Activated CD4-positive, alpha-beta T cell treated with anti-CD3 and anti-CD28 coated beads, Interleukin-2, amount 10 ng/mL, durations not matched to agents 7 days and 5 days (primary cell): ENCODE data around the gene MORN1. TPM values are rescaled to one million over a fixed set of nuclear protein-coding genes. Genes with fewer than 3 reads are reported as not detected.

ENCODE experiments used
- CTCF ChIA-PET: fragments of 350-600 bp; sonication (Branson Sonifier 250); formaldehyde crosslinking; loops from one replicate; lab custom pipeline; 2021; ENCODE audit warnings: antibody characterized with exemption; lab: Charles Lee
- POLR2A ChIA-PET: fragments of 350-600 bp; sonication (Branson Sonifier 250); formaldehyde crosslinking; loops from one replicate; lab custom pipeline; 2021; ENCODE audit warnings: antibody characterized with exemption; lab: Charles Lee
- DNase-seq: peaks from one replicate; pipeline ENCODE4 v3.0.0-alpha.2; 2020
- H3K27ac Mint-ChIP-seq: one replicate; pipeline ENCODE4 v1.8.0; 2021; ENCODE audit warnings: mild to moderate bottlenecking, moderate library complexity, mixed read lengths
- H3K27me3 Mint-ChIP-seq: one replicate; pipeline ENCODE4 v1.8.0; 2021; ENCODE audit warnings: mixed read lengths
- H3K36me3 Mint-ChIP-seq: one replicate; pipeline ENCODE4 v1.8.0; 2021; ENCODE audit warnings: low read depth, mixed read lengths
- H3K4me1 Mint-ChIP-seq: one replicate; pipeline ENCODE4 v1.8.0; 2021; ENCODE audit warnings: mixed read lengths
- H3K4me3 Mint-ChIP-seq: one replicate; pipeline ENCODE4 v1.8.0; 2021; ENCODE audit warnings: mild to moderate bottlenecking, moderate library complexity, mixed read lengths
- H3K9me3 Mint-ChIP-seq: one replicate; pipeline ENCODE4 v1.8.0; 2021; ENCODE audit warnings: mixed read lengths
- total RNA-seq, 2 experiments: library from RNA; stranded (reverse); gene quantifications; one replicate each; pipeline ENCODE4 v1.2.3, GENCODE V29; 2021

MORN1 gene
- total RNA-seq, 2 experiments from 2014 or later = 6.7 to 8.1 TPM

DNA sequence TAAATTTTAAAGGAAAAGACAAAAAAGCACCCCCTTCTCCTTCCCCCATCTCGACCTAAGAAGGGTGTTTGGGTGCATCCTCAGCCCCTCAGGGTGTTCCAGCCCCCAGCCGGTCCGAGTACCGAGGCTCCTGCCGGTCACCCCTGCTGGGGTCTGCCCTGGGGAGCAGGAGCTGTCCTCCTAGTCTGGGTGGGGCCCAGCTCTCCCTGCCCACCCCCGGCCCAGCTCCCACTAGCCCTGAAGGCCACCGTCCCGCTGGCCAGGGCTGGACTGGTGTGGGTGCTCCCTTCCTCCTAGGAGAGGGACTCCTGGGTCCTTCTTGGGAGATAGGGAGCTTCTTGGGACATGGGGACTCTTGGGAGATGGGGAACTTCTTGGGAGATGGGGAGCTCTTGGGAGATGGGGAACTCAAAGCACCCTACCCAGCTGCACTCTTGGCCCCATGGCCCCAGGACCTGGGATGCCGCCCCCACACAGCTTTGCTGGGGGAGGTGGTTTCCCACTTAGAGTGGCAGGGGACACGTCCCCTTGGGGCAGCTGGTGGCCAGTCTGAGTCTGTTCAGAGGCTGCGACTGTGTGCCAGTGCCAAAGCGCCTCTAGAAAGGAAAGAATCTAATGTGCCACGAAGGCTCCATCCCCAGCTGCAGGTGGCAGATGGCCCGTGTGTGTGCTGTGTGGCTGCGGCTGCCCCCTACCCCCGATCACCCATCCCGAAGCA, 44.5 kb downstream of the MORN1 start:
- Mint-ChIP-seq H3K9me3 (no peaks in the 10 kb centered on the region), H3K4me3 (no peak overlapping the region), H3K27me3 (no peaks in the 10 kb centered on the region), H3K36me3 (no peaks in the 10 kb centered on the region), H3K4me1 (no peaks in the 10 kb centered on the region), H3K27ac (no peak overlapping the region)
- no peak for DNase-seq
- POLR2A ChIA-PET = no interaction called here
- CTCF ChIA-PET = no interaction called here

- no peaks in the 10 kb centered on the region for H3K36me3 Mint-ChIP-seq
- H3K9me3 Mint-ChIP-seq = no peaks in the 10 kb centered on the region
- H3K4me1 Mint-ChIP-seq = no peaks in the 10 kb centered on the region
- no peak for DNase-seq
- CTCF ChIA-PET = no interaction called here
- H3K27me3 Mint-ChIP-seq = no peaks in the 10 kb centered on the region
- no peak overlapping the region for H3K4me3 Mint-ChIP-seq
- no peak overlapping the region for H3K27ac Mint-ChIP-seq
- POLR2A ChIA-PET = no interaction called here
These were observed 45.9 kb downstream of the MORN1 start for GRCh38 chr1:2345297-2346075.

- no peak for DNase-seq
- CTCF ChIA-PET = no interaction called here
- no peak overlapping the region for H3K4me3 Mint-ChIP-seq
- POLR2A ChIA-PET = no interaction called here
- H3K36me3 Mint-ChIP-seq = no peaks in the 10 kb centered on the region
- H3K27me3 Mint-ChIP-seq = no peaks in the 10 kb centered on the region
- no peak overlapping the region for H3K27ac Mint-ChIP-seq
- no peaks in the 10 kb centered on the region for H3K4me1 Mint-ChIP-seq
- no peaks in the 10 kb centered on the region for H3K9me3 Mint-ChIP-seq
These were observed 46.5 kb downstream of the MORN1 start for GRCh38 chr1:2344744-2345296.

DNA sequence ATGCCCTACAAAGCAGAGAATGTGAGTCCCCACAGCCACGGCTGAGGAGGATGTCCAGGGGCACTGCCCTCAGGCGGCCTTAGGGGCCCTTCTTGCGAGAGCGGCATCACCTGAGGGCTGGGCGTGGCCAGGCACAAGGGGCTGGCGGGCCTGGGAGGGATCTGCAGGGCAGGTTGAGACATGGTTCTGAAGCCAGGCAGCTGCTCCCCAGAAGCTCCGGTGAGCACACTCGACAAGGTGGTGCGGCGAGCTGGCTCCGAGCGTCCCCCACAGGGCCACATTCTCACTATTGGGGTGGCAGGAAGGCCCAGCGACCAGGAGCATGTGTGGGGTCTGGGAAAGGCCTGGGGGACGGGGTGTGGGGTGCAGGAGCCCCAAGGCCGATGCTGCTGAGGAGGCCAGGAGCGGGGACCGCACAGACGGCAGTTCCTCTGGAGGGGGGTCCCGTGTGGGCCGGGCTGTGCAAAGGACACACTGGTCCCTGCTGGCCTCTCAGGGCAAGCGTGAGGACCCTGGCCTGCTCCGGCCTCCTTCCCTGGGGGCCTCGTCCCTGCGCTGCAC, 47.2 kb downstream of the MORN1 start:
- Mint-ChIP-seq H3K27ac (no peak overlapping the region), H3K27me3 (no peaks in the 10 kb centered on the region), H3K4me3 (no peak overlapping the region), H3K4me1 (no peaks in the 10 kb centered on the region), H3K9me3 (no peaks in the 10 kb centered on the region), H3K36me3 (no peaks in the 10 kb centered on the region)
- no peak for DNase-seq
- POLR2A ChIA-PET = no interaction called here
- CTCF ChIA-PET = no interaction called here

DNA sequence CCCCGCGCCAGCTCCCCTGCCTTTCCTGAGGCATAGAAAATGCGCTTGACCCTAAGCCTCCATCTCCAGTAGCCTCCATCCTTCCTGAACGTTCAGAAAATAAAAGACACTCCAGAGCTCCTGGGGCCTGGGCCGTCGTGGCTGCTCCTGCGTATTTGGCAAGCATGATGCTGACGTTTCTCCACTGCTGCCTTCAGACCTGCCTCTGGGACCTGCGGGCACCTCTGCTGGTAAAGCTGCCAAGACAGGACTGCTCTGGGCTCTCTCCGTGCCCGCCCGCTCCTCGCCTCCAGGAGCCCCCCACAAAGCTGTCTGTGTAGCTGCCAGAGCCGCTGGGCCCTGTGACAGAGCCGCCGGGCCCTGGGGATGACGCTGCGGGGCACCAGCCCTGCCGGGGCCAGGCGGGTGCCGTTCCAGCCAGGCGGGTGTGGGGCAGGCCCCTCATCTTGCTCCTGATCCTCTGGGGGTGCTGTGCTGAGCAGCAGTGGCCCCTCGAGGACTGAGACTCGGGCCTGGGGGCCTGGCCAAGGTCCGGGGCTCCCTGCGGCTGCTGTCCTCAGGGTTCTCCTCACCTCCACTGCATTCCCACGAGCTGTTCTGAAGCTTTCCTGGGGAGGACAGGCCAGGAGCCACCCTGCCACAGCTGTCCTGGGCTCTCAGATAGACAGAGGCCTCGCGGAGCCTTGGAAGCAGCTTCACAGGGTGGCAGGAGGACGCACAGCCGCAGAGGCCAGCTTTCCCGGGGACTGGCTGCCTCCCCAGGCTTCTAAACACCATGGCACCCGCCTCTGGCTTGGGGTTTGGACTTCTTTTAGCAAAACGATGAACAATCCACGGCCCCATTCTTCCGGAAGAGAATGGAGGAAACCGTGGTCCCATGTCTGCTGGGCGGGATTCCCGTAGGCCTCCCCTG, 48.1 kb downstream of the MORN1 start:
- Mint-ChIP-seq H3K27me3 (no peaks in the 10 kb centered on the region), H3K27ac (no peak overlapping the region), H3K4me3 (no peak overlapping the region), H3K4me1 (no peaks in the 10 kb centered on the region), H3K9me3 (no peaks in the 10 kb centered on the region), H3K36me3 (no peaks in the 10 kb centered on the region)
- DNase-seq = no peak
- ChIA-PET CTCF (no interaction called here), POLR2A (no interaction called here)

- Mint-ChIP-seq H3K4me1 (no peaks in the 10 kb centered on the region), H3K27ac (no peak overlapping the region), H3K9me3 (no peaks in the 10 kb centered on the region), H3K4me3 (no peak overlapping the region), H3K36me3 (no peaks in the 10 kb centered on the region), H3K27me3 (no peaks in the 10 kb centered on the region)
- CTCF ChIA-PET = no interaction called here
- POLR2A ChIA-PET = no interaction called here
- no peak for DNase-seq
These were observed 48.9 kb downstream of the MORN1 start for GRCh38 chr1:2342384-2343022.

DNA sequence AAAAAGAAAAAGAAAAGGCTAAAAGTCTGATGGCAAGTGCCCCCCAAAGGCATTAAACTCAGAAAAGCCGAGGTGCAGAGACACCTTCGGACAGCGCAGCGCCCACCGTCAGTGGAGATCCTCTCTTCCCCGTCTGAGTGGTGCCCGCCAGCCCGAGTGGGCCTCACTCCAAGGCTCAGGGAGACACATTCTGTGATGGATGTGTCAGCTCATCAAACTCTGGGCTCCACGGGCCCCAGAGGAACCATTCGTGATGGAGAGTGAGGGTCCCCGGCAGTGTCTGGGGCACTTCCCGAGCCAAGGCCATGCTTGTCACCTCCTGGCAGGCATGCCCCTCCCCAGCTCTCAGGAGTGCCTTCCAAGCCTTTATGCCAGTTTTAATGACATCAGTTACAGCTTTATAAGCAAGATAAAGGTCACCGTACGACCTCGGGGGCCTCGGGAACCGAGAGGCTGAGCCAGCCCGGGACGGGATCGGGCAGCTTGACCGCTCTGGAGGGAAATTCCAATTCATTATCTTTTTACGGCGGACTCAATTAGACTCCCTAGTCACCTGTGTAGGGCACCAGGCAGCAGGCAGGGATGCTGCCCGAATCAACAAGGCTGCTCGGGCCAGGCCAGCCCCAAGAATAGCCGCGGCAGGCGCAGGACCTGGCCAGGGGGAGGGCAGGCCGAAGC, 49.5 kb downstream of the MORN1 start:
- ChIA-PET POLR2A (no interaction called here), CTCF (no interaction called here)
- Mint-ChIP-seq H3K27me3 (no peaks in the 10 kb centered on the region), H3K9me3 (no peaks in the 10 kb centered on the region), H3K4me3 (no peak overlapping the region), H3K27ac (no peak overlapping the region), H3K4me1 (no peaks in the 10 kb centered on the region), H3K36me3 (no peaks in the 10 kb centered on the region)
- DNase-seq = no peak

DNA sequence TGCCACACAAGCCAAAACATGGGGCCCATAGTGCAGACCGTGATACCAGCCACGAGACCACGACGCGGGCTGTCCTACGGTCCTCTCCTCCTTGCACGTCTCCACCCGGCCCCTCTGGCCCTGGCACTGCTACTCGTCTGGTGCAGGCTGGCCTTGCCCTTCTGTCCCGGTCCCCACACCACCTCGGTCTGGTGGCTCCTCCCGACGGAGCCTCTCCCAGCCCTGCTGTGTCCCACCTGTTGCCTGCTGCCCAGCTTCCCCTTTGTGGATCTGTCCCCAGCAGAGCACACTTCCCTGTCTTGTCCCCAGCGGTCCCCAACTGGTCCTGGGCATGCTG, 50.5 kb downstream of the MORN1 start:
- Mint-ChIP-seq H3K36me3 (no peaks in the 10 kb centered on the region), H3K4me1 (no peaks in the 10 kb centered on the region), H3K4me3 (no peak overlapping the region), H3K27ac (no peak overlapping the region), H3K27me3 (no peaks in the 10 kb centered on the region), H3K9me3 (no peaks in the 10 kb centered on the region)
- POLR2A ChIA-PET = no interaction called here
- DNase-seq = no peak
- CTCF ChIA-PET = no interaction called here

DNA sequence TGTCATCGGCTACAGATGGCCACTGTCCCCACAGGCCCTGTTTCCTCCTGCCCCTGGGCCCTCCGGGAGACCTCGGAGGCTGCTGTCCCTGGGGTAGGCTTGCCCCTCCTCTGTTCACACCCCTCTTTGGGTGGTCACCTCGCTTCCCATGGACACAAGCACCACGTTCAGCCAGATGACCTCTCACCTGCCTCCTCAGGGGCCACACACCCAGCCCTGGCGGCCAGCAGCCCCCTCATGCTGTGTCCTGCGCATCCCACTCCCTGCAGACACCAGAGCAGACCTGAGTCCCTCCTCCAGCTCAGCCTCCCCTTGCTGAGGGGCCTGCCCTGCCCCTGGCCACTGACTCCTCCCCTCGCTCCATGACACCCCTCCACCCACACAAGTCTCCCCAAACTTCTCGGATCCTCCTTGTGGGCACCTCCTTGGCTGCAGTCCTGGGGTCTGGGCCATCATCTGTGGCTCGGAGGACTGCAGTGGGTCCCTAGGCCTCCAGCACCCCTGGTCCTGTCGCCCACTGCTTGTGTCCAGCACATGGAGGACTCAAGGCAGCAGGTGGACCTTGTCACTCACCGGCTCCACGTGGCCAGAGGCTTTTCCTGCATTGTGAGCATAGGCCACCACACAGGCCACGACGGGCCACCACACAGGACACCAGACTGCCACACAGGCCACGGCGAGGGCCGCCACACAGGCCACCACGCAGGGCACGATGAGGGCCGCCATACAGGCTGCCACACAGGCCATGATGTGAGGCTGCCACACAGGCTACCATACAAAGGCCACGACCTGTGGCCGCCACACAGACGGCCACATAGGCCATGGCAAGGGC, 51.1 kb downstream of the MORN1 start:
- no peaks in the 10 kb centered on the region for H3K27me3 Mint-ChIP-seq
- DNase-seq = no peak
- H3K27ac Mint-ChIP-seq = no peak overlapping the region
- no peak overlapping the region for H3K4me3 Mint-ChIP-seq
- H3K4me1 Mint-ChIP-seq = no peaks in the 10 kb centered on the region
- H3K36me3 Mint-ChIP-seq = no peaks in the 10 kb centered on the region
- POLR2A ChIA-PET = no interaction called here
- CTCF ChIA-PET = no interaction called here
- H3K9me3 Mint-ChIP-seq = no peaks in the 10 kb centered on the region

- Mint-ChIP-seq H3K36me3 (no peaks in the 10 kb centered on the region), H3K4me3 (no peak overlapping the region), H3K4me1 (no peaks in the 10 kb centered on the region), H3K27me3 (no peaks in the 10 kb centered on the region), H3K27ac (no peak overlapping the region), H3K9me3 (no peaks in the 10 kb centered on the region)
- ChIA-PET POLR2A (no interaction called here), CTCF (no interaction called here)
- DNase-seq = no peak
These were observed 51.9 kb downstream of the MORN1 start for GRCh38 chr1:2339206-2340085.

DNA sequence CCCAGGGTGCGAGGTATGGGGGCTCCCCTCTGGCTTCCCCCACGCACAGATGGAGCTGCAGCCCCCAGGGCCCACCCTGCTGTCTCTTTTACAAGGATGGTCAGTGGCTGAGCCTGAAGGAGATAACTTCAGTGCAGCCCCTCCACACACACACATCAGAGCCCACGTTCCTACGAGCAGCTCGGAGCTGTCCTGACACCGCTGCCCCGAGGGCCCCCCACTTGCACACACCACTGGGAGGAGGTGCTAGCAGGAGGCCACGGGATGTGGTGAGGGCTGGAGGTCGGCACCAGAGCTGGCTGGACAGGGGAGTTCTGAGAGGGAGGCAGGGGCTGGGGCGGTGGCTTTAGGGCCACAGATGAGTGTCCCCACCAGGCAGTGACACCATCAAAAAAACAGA, 53.9 kb downstream of the MORN1 start:
- Mint-ChIP-seq H3K9me3 (no peaks in the 10 kb centered on the region), H3K27ac (no peak overlapping the region), H3K4me1 (no peaks in the 10 kb centered on the region), H3K27me3 (no peaks in the 10 kb centered on the region), H3K4me3 (no peak overlapping the region), H3K36me3 (no peaks in the 10 kb centered on the region)
- POLR2A ChIA-PET = no interaction called here
- no peak for DNase-seq
- CTCF ChIA-PET = interaction anchor here (0.9 kb wide), 1 partner anchor 77 kb away, joined by 3 read pairs; no protein-coding TSS in a partner anchor
